NCI-H2029 treated with DMSO at 0.1 percent for 48 hours (cell line): ENCODE results near the gene A1BG.
"Not testable (repeated sequence)": the region's sequence is repeated elsewhere in the genome, so short reads cannot be mapped to it uniquely, and the experiment has no call there.

Experiments
- DNase-seq: peaks from one replicate; lab custom pipeline; 2025; lab: John Stamatoyannopoulos, UW

The A1BG gene

GRCh38 chr19:58336820-58337219 is 16.5 kb downstream of the A1BG start:
- no peak for DNase-seq

GRCh38 chr19:58336216-58336615 is 17.1 kb downstream of the A1BG start:
- no peak for DNase-seq

- DNase-seq: no peak
Measured at GRCh38 chr19:58335630-58336029, 17.7 kb downstream of the A1BG start.

GRCh38 chr19:58334691-58335249 is 18.5 kb downstream of the A1BG start:
- DNase-seq: no peak

GRCh38 chr19:58332697-58333096 is 20.6 kb downstream of the A1BG start:
- no peak for DNase-seq

GRCh38 chr19:58330458-58330857 is 22.8 kb downstream of the A1BG start:
- DNase-seq: no peak

GRCh38 chr19:58328999-58329398 is 24.3 kb downstream of the A1BG start:
- DNase-seq: no peak

GRCh38 chr19:58326914-58327726 is 26.2 kb downstream of the A1BG start, which contains the start of gene ZSCAN22:
TSS of gene ZSCAN22 (plus strand) at chr19:58326994. CDS start at chr19:58334803, 7,809 bp downstream.
- DNase-seq: peak; percentile 81

GRCh38 chr19:58326501-58326913 is 26.8 kb downstream of the A1BG start:
- DNase-seq: no peak

- DNase-seq: no peak
Measured at GRCh38 chr19:58325311-58326022, 27.8 kb downstream of the A1BG start.

GRCh38 chr19:58319241-58319640 is 34.1 kb downstream of the A1BG start:
- DNase-seq: no peak

GRCh38 chr19:58318297-58318696 is 35.0 kb downstream of the A1BG start:
- no peak for DNase-seq

- no peak for DNase-seq
Measured at GRCh38 chr19:58317476-58318072, 35.7 kb downstream of the A1BG start.

GRCh38 chr19:58315580-58315979 is 37.7 kb downstream of the A1BG start:
- DNase-seq: no peak

- DNase-seq: no peak
Measured at GRCh38 chr19:58311345-58311865, 41.9 kb downstream of the A1BG start.

- DNase-seq: not testable (repeated sequence)
Measured at GRCh38 chr19:58310685-58311084, 42.6 kb downstream of the A1BG start.

- no peak for DNase-seq
Measured at GRCh38 chr19:58307736-58308135, 45.6 kb downstream of the A1BG start.

- DNase-seq: no peak
Measured at GRCh38 chr19:58305932-58306323, 47.4 kb downstream of the A1BG start.

- peak; percentile 92 for DNase-seq
Measured at GRCh38 chr19:58305065-58305931, 48.0 kb downstream of the A1BG start, which contains the start of gene ERVK3-1. TSS of gene ERVK3-1 (plus strand) at chr19:58305377. CDS start at chr19:58312169, 6,792 bp downstream.

GRCh38 chr19:58304748-58305064 is 48.6 kb downstream of the A1BG start:
- no peak for DNase-seq

GRCh38 chr19:58304255-58304654 is 49.0 kb downstream of the A1BG start:
- no peak for DNase-seq
